ENCODE measurements around the gene DRD3.

The DRD3 gene

GRCh38 chr3:114176890-114177289, 2.0 kb downstream of the DRD3 start:
- DNase-seq, result no peak

- DNase-seq, result no peak
Measured at GRCh38 chr3:114176487-114176886, 2.4 kb downstream of the DRD3 start.

GRCh38 chr3:114175204-114175987, 3.5 kb downstream of the DRD3 start:
- no peak for DNase-seq

- no peak for DNase-seq
Measured at GRCh38 chr3:114171677-114172076, 7.2 kb downstream of the DRD3 start.

- no peak for DNase-seq
Measured at GRCh38 chr3:114168150-114168549, 10.7 kb downstream of the DRD3 start.

- DNase-seq, result no peak
Measured at GRCh38 chr3:114157321-114157720, 21.5 kb downstream of the DRD3 start.

GRCh38 chr3:114155370-114155821, 23.5 kb downstream of the DRD3 start:
- DNase-seq, result no peak

GRCh38 chr3:114154321-114154821, 24.5 kb downstream of the DRD3 start:
- DNase-seq, result no peak

GRCh38 chr3:114152519-114153151, 26.2 kb downstream of the DRD3 start:
- peak; percentile 54 to 57 for DNase-seq

GRCh38 chr3:114151091-114151490, 27.8 kb downstream of the DRD3 start:
- DNase-seq, result no peak

- DNase-seq, result no peak
Measured at GRCh38 chr3:114147251-114147650, 31.6 kb downstream of the DRD3 start.

- peak in 1 of 2 donors; percentile 6 for DNase-seq
Measured at GRCh38 chr3:114144909-114145688, 33.8 kb downstream of the DRD3 start.

GRCh38 chr3:114143817-114144216, 35.0 kb downstream of the DRD3 start:
- DNase-seq, result no peak

- DNase-seq, result no peak
Measured at GRCh38 chr3:114139836-114140235, 39.0 kb downstream of the DRD3 start.

- DNase-seq, result no peak
Measured at GRCh38 chr3:114133947-114134346, 44.9 kb downstream of the DRD3 start.

GRCh38 chr3:114132500-114132899, 46.4 kb downstream of the DRD3 start:
- no peak for DNase-seq

GRCh38 chr3:114128826-114129225, 50.0 kb downstream of the DRD3 start:
- no peak for DNase-seq

GRCh38 chr3:114128231-114128630, 50.6 kb downstream of the DRD3 start:
- DNase-seq, result no peak

- no peak for DNase-seq
Measured at GRCh38 chr3:114127517-114127916, 51.3 kb downstream of the DRD3 start.

- DNase-seq, result no peak
Measured at GRCh38 chr3:114126461-114126860, 52.4 kb downstream of the DRD3 start.

GRCh38 chr3:114122027-114122709, 56.7 kb downstream of the DRD3 start:
- DNase-seq, result no peak

GRCh38 chr3:114120211-114120610, 58.6 kb downstream of the DRD3 start:
- no peak for DNase-seq

GRCh38 chr3:114119776-114120175, 59.1 kb downstream of the DRD3 start:
- no peak for DNase-seq

Data from hippocampal formation (tissue), 2 donors.